GM03348 (cell line): Measurements from ENCODE around the gene TRIM17.

Source experiments
- DNase-seq: peaks from one replicate; pipeline ENCODE4 v3.0.0; 2012; ENCODE audit warnings: low spot score

TRIM17 gene

DNA sequence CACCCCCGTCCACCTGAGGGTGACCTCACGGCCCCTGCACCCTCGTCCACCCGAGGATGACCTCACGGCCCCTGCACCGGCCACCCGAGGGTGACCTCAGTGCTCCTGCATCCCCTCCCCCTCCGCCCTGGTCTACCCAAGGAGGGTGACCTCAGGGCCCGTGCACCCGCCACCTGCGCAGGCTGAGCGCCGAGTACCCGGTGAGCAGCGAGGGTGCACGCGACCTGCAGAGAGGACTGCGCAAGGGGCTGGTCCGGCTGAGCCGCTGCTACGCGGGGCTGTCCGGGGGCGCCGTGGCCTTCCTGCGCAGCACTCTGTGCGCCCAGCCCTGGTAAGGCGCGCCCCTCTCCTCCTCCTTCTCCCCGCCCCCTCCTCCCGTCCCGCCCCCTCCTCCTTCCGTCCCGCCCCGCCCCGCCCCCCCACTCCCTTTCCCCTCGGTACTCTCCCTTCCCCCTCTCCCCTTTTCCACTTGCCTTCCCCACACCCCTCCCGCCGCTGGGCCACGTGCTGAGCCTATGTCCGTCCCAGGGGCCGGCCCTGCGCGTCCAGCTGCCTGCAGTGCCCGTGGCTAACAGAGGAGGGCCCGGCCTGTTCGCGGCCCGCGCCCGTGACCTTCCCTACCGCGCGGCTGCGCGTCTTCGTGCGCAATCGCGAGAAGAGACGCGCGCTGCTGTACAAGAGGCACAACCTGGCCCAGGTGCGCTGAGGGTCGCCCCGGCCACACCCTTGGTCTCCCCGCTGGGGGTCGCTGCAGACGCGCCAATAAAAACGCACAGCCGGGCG lies 38.4 kb downstream of the TRIM17 start:
- peak; percentile 89 for DNase-seq

DNA sequence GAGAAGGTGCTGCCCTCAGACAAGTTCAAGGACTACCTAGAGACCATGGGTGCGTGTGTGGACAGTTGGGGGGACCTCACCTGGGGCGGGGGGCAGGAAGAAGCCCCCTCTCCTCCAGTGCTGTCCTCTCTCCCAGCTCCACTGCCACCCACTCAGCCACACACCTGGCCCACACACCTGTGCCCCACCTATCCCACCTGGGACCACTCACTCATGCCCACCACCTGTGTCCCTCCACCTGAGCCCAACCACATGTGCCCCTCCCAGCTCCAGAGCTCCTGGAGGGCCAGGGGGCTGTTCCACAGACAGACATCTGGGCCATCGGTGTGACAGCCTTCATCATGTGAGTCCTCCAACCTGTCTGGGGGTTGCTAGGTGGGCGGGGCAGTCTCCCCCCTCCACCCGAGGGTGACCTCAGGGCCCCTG lies 39.0 kb downstream of the TRIM17 start:
- no peak for DNase-seq

DNA sequence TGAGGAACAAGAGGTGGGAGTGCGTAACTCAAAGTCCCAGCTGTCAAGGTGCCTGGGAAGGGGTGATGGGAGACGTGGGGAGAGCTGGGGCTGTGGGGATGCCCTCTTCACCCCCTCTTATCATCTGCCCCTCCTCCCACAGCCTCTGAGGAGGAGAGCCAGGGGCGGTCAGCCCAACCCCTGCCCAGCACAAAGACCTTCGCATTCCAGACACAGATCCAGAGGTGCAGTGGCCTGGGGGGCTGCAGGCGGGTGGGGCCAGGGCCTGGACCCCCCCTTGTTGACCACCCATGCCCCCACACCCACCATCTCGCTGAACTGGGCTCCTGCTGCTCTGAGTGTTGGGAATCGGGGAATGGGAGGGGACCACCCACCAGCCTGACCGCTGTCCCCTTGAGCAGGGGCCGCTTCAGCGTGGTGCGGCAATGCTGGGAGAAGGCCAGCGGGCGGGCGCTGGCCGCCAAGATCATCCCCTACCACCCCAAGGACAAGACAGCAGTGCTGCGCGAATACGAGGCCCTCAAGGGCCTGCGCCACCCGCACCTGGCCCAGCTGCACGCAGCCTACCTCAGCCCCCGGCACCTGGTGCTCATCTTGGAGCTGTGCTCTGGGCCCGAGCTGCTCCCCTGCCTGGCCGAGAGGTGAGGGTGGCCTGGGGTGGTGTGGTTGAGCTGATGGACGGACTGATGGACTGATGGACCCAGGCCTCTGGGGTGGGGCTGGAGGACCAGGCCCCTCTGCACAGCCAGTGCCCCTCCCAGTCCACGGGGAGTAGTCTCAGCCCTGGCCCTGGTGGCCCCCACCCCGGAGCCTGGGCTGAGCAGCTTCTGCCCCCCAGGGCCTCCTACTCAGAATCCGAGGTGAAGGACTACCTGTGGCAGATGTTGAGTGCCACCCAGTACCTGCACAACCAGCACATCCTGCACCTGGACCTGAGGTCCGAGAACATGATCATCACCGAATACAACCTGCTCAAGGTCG lies 39.7 kb downstream of the TRIM17 start:
- no peak for DNase-seq

DNA sequence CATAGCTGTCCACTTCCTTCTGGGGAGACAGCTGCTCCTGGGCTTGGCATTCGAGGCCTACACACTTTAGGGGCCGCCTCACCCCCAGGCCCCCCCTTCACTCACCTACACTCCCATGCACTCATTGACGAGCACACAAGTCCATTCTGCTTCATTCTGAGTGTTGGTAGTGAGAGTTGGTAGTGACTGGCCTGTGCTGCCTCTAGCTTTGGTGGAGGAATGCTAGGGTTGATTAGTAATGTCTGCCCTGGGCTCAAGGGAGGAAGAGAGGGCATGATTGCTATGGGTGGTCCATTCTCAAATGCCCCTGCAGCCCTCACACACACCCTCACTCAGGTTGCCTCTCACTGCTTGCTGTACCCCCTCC lies 40.4 kb downstream of the TRIM17 start:
- no peak for DNase-seq

DNA sequence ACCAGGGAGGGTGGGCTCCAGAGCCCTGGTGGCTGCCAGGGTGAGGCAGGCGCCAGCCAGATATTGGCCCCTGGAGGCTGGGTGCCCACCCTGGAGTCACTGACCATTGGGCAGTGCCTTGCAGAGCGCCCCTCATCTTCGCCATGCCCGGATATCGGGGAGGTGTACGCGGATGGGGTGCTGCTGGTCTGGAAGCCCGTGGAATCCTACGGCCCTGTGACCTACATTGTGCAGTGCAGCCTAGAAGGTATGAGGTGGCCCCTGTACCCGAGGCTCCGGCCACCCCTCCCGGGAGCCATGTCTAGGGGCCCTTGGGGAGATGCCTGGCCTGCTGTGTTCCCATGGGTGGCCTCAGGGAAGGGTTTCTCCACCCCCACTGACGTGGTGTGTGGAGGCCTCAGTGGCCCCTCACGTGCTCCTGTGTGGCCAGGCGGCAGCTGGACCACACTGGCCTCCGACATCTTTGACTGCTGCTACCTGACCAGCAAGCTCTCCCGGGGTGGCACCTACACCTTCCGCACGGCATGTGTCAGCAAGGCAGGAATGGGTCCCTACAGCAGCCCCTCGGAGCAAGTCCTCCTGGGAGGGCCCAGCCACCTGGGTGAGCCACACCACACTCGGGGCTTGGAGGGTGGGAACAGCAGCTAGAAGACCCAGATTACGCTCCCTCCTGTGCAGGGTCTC lies 40.9 kb downstream of the TRIM17 start:
- DNase-seq: no peak

DNA sequence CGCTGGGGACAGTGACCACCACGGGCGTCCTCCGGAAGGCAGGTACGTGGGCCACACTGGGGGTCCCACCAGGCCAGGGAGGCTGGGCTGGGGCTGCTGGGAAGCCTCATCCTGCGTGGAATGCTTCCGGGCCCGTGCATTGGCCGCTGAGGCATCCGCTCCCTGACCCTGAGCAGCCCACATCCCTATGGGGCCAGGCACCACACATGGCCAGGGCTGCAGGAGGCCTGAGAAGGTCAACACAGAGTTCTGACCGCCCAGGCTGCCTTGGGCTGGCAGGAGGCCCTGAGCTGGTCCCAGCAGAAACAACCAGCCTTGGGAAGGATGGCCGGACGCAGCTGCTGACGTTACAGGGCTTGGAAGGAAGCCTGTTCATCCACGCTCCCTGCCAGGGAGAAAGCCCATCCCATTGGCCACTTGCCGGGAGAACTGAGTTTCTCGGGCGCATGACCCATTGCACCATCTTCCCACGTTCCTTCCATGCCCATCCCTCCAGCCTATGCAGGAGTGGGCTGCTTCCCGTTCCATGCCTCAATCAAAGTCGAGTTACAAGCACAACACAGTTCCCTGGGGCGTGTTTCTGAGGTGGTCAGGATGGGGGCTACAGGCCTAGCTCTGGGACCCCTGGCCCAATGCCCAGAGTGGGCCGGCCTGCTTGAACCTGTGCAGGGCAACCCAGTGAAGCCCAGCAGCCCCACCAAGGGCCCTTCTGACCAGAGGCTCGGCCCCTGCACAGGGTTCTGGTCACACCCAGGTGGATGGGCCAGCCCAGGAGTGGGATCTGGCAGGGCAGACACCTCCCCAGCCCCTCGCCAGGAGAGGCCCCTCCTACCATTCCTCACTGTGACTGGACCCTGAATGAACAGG lies 41.7 kb downstream of the TRIM17 start:
- DNase-seq: peak; percentile 93

DNA sequence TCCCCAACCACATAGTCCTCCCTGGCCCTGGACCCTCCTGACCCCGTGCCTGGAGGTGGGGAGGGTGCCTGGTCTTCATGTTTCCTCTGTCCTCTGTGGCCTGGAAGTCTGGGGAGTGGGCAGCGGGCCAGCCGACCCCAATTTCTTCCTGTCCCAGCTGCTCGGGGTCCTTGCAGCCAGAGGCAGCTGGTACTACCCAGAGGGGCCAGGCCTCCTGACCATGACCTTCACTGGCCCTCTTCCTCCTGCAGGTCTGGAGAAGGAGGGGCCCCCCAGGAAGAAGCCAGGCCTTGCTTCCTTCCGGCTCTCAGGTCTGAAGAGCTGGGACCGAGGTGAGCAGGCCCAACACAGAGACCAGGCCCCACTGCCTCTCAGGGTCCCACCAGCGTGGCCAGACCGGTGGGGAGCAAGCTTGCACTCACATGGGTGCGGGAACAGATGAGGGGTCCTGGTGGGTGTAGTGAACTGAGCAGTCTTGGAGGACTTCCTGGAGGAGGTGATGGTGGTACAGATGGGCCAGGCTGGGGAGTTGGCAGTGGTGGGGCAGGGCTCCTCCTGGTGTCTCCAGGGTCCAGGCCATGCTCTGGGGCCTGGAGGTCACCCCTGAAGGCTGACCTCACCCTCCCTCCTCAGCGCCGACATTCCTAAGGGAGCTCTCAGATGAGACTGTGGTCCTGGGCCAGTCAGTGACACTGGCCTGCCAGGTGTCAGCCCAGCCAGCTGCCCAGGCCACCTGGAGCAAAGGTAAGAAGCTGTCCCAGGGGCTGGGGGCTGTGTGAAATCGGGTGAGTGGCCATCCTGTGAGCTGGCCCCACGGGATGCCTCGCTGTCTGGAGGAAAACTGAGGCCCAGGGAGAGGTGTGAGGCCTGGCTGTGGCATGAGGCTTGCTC lies 42.7 kb downstream of the TRIM17 start:
- DNase-seq: no peak

DNA sequence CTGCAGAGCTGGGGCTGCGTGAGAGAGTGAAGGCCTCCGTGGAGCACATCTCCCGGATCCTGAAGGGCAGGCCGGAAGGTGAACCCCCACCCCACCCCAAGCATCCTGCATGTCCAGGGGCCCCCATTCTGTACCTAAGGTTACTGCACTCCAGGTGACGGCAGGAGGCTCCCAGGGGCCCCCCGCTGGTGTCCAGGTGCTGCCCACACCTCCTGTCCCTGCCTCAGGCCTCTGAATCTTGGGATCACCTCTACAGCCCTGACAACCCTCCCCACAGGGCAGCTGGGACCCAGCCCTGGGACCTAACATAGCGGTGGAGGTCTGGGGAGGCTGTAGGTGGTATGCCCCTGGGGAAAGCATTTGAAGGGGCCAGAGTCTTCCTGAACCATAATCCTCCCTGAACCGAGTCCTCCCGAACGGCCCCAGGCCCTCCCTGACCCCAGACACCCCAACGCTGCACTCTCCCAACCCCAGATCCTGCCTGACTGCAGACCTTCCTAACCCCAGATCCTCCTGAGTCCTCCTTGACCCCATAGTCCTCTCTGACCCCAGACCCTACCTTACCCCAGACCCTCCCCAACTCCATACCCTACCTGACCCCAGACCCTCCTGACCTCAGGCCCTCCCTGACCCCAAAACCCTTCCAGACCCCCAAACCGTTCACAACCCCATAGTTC lies 43.5 kb downstream of the TRIM17 start:
- no peak for DNase-seq

DNA sequence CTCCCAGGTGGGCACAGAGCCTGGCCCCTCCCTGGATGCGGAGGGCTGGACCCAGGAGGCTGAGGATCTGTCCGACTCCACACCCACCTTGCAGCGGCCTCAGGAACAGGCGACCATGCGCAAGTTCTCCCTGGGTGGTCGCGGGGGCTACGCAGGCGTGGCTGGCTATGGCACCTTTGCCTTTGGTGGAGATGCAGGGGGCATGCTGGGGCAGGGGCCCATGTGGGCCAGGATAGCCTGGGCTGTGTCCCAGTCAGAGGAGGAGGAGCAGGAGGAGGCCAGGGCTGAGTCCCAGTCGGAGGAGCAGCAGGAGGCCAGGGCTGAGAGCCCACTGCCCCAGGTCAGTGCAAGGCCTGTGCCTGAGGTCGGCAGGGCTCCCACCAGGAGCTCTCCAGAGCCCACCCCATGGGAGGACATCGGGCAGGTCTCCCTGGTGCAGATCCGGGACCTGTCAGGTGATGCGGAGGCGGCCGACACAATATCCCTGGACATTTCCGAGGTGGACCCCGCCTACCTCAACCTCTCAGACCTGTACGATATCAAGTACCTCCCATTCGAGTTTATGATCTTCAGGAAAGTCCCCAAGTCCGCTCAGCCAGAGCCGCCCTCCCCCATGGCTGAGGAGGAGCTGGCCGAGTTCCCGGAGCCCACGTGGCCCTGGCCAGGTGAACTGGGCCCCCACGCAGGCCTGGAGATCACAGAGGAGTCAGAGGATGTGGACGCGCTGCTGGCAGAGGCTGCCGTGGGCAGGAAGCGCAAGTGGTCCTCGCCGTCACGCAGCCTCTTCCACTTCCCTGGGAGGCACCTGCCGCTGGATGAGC lies 44.3 kb downstream of the TRIM17 start:
- no peak for DNase-seq

DNA sequence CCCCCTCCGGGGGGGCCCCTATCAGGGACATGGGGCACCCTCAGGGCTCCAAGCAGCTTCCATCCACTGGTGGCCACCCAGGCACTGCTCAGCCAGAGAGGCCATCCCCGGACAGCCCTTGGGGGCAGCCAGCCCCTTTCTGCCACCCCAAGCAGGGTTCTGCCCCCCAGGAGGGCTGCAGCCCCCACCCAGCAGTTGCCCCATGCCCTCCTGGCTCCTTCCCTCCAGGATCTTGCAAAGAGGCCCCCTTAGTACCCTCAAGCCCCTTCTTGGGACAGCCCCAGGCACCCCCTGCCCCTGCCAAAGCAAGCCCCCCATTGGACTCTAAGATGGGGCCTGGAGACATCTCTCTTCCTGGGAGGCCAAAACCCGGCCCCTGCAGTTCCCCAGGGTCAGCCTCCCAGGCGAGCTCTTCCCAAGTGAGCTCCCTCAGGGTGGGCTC lies 44.9 kb downstream of the TRIM17 start:
- no peak for DNase-seq

DNA sequence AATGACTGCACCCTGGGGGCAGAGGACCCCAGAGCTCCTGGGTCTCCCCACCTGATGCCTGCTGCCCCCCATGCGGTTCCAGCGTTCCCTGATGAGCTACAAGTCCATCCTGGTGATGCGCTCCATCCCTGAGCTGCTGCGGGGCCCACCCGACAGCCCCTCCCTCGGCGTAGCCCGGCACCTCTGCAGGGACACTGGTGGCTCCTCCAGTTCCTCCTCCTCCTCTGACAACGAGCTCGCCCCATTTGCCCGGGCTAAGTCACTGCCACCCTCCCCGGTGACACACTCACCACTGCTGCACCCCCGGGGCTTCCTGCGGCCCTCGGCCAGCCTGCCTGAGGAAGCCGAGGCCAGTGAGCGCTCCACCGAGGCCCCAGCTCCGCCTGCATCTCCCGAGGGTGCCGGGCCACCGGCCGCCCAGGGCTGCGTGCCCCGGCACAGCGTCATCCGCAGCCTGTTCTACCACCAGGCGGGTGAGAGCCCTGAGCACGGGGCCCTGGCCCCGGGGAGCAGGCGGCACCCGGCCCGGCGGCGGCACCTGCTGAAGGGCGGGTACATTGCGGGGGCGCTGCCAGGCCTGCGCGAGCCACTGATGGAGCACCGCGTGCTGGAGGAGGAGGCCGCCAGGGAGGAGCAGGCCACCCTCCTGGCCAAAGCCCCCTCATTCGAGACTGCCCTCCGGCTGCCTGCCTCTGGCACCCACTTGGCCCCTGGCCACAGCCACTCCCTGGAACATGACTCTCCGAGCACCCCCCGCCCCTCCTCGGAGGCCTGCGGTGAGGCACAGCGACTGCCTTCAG lies 45.5 kb downstream of the TRIM17 start:
- no peak for DNase-seq

DNA sequence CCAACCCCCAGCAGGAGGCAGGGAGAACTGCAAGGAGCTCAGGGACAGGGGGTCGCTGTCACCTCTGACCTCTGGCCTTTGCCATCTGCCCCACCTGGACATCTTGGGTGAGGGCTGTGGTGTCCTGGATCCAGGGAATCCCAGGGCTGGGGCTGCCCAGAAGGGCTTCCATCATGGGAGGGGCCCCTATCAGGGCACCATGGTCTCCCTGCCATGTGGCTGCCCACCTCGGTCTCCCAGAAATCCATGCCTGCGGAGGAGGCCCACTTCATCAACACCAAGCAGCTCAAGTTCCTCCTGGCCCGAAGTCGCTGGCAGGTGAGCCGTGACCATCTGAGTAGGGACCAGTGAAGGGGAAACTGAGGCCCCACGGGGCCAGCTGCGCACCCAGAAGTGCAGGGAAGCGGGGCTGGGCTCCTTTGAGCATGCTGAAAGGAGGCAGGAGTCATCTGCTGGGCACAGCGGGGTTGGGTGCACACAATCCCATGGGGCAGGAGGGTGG lies 46.2 kb downstream of the TRIM17 start:
- no peak for DNase-seq

DNA sequence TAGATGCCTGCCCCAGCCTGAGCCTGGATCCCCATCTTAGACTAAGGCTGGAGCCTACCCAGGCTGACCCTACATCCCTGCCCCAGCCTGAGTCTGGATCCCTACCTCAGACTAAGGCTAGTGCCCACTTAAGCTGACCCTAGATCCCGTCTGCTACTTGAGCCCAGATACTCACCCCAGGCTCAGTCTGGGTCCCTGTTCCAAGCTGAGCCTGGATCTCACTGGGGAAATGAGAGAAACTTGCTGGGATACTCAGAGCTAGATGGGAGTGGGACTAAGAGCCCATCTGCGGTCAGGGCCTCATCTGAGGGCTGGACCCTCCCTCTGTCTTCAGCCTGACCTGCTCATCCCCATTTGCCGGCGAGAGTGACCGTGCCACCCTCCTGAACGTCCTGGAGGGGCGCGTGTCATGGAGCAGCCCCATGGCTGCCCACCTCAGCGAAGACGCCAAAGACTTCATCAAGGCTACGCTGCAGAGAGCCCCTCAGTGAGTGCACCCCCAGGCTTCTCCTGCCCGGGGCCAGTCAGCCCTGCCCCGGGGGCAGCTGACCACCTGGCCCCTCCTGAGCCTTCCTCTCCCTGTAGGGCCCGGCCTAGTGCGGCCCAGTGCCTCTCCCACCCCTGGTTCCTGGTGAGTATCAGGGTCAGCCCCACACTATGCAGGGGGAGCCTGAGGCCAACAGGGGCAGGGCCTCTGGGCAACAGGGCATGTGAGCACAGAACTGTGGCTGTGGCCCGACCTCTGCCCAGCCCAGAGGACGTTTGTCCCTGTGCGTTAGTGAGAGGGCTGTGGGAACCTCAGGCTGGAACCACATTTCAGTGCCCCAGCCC lies 46.8 kb downstream of the TRIM17 start:
- DNase-seq: no peak

DNA sequence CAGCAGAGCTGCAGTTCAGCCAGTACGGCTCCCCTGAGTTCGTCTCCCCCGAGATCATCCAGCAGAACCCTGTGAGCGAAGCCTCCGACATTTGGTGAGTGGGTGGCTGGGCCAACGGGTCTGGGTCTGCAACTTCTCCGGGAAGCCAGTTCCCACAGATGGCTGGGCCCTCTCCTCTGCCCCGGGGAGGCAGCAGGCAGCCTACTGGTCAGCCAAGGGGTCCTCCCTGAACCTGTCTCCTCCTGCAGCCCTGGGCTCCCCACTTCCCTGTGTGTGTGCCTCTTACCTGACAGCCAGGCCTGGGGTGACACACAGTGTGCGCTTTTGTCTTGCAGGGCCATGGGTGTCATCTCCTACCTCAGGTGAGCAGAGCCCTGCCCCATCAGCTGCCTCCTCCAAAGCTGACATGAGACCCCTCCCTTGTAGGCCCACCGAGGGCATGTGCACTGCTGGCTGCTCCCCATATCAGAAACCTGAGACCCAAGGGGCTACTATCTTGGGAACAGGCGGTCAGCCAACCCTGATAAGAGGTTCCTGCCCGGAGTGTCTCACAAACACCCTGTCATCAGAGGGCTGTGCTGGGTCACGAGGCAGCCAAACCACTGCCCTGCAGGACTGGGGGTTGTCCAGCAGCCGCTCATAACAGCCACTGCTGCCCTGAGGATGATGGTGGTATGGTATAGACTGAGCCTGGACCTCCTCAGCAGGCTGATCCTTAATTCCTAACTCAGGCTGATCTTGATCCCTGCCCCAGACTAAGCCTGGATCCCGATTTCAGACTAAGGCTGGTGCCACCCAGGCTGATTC lies 47.7 kb downstream of the TRIM17 start:
- no peak for DNase-seq

DNA sequence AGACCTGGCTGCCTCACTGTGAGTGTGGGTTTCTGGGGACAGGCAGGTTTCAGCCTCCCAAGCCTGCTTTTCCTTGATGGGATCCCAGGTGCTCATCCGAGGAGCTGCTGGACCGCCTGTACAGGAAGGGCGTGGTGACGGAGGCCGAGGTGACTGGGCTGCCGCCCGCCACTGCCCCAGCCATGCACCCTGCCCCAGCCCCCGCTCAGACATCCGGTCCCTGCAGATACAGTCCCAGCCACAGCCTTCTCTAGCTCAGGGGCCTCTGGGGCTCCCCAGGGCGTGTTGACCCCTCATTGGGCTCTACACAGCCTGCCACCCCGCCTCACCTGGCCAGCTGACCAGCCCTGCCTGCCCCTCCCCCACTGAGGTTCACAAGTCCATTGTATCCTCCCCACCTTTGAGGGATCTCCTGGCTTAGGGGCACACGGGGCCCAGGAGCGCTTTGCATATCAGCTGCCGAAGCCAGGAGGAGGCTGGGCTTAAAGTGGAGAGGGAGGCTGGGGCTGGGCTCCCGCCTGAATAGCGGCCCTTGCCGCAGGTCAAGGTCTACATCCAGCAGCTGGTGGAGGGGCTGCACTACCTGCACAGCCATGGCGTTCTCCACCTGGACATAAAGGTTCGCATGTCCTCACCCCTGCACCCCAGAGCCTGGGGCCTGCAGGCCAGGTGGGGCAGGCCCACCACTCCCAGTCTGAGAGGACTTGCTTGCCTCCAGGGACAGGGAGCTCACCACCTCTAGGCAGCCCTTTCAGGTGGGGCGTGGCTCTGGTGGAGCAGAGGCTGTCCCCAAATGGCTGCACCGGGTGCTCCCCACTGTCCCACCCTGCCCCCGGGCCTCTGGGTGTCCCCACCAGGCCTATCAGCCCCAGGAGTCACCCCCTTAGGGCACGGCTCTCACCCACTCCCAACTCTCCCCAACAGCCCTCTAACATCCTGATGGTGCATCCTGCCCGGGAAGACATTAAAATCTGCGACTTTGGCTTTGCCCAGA lies 48.6 kb downstream of the TRIM17 start:
- DNase-seq: no peak
